OCI-LY7 (cell line): ENCODE measurements around the gene ASB12. TPM values are rescaled to one million over a fixed set of nuclear protein-coding genes. Genes with fewer than 3 reads are reported as not detected.

Source experiments
- BruUV-seq: library from RNA; stranded (reverse); fragments of 400-500 nt; replicated peaks from 2 replicates; lab custom pipeline; 2021; lab: Mats Ljungman, UMichigan
- CTCF ChIA-PET: fragments of 300-600 bp; sonication (Branson Sonifier 250); formaldehyde crosslinking; loops from one replicate; lab custom pipeline; 2022; ENCODE audit warnings: antibody characterized with exemption; ENCODE audit not compliant: unreplicated experiment; lab: Charles Lee
- POLR2A ChIA-PET: fragments of 300-600 bp; sonication (Branson Sonifier 250); formaldehyde crosslinking; loops from one replicate; lab custom pipeline; 2022; ENCODE audit warnings: antibody characterized with exemption; lab: Charles Lee
- DNase-seq: peaks from one replicate; pipeline ENCODE4 v3.0.0-alpha.2; 2015; ENCODE audit warnings: low spot score
- H2AFZ ChIP-seq: fragments of 200-600 bp; sonication (generic), shearing (Covaris generic); 2 replicates; pipeline ENCODE4 v1.6.1; 2014; ENCODE audit warnings: mild to moderate bottlenecking, antibody characterized with exemption, low read length, moderate library complexity
- H3K27ac ChIP-seq: fragments of 200-600 bp; sonication (generic); 2 replicates; pipeline ENCODE4 v1.5.1; 2014; ENCODE audit warnings: mixed run types, low read depth, mild to moderate bottlenecking, moderate library complexity, low read length, inconsistent platforms; ENCODE audit not compliant: poor library complexity, severe bottlenecking
- H3K36me3 ChIP-seq: fragments of 200-600 bp; sonication (generic); 2 replicates; pipeline ENCODE4 v1.6.1; 2014; ENCODE audit warnings: mild to moderate bottlenecking, antibody characterized with exemption, low read length, moderate library complexity, mixed read lengths; ENCODE audit not compliant: insufficient read depth
- H3K4me1 ChIP-seq: fragments of 200-600 bp; sonication (generic); 2 replicates; pipeline ENCODE4 v1.5.1; 2014; ENCODE audit warnings: mild to moderate bottlenecking, low read length; ENCODE audit not compliant: insufficient read depth, poor library complexity, severe bottlenecking
- H3K4me2 ChIP-seq: fragments of 200-600 bp; sonication (generic); 2 replicates; pipeline ENCODE4 v1.6.1; 2014; ENCODE audit warnings: mild to moderate bottlenecking, low read length
- H3K4me3 ChIP-seq: fragments of 200-600 bp; sonication (generic); 2 replicates; pipeline ENCODE4 v1.5.1; 2014; ENCODE audit warnings: mild to moderate bottlenecking, low read depth, low read length; ENCODE audit not compliant: poor library complexity, severe bottlenecking
- H3K79me2 ChIP-seq: fragments of 200-600 bp; sonication (generic); 2 replicates; pipeline ENCODE4 v1.6.1; 2016; ENCODE audit warnings: low read depth, mild to moderate bottlenecking, low read length, moderate library complexity, mixed read lengths; ENCODE audit not compliant: insufficient read depth
- H3K9me2 ChIP-seq: fragments of 200-600 bp; sonication (generic); 2 replicates; pipeline ENCODE4 v1.6.1; 2016; ENCODE audit warnings: mild to moderate bottlenecking, low read length, mixed read lengths; ENCODE audit not compliant: insufficient read depth
- H3K9me3 ChIP-seq: fragments of 200-600 bp; sonication (generic); 2 replicates; pipeline ENCODE4 v1.6.1; 2014; ENCODE audit warnings: mild to moderate bottlenecking, mixed run types, low read length, mixed read lengths
- H4K20me1 ChIP-seq: fragments of 200-600 bp; sonication (generic); 2 replicates; pipeline ENCODE4 v1.6.1; 2014; ENCODE audit warnings: mild to moderate bottlenecking, antibody characterized with exemption, low read length, moderate library complexity, mixed read lengths; ENCODE audit not compliant: insufficient read depth
- CTCF ChIP-seq: fragments of 200-600 bp; sonication (generic); conservative IDR thresholded peaks from 2 replicates; pipeline ENCODE4 v1.5.1; 2014; ENCODE audit warnings: mild to moderate bottlenecking, antibody characterized with exemption, low read length, moderate library complexity, mixed read lengths
- EZH2phosphoT487 ChIP-seq: fragments of 200-600 bp; sonication (generic); IDR thresholded peaks from 2 replicates; pipeline ENCODE4 v1.6.1; 2018; ENCODE audit warnings: low read depth, borderline replicate concordance, mild to moderate bottlenecking, mixed run types, antibody characterized with exemption, low read length, moderate library complexity, mixed read lengths
- intact Hi-C: fragments of 100-400 bp; cut with micrococcal nuclease; formaldehyde crosslinking; loops from one replicate; pipeline ENCODE4 v1.10.0; 2022; ENCODE audit not compliant: unreplicated experiment
- total RNA-seq, 2 experiments: library from RNA; depleted of rRNA in 1 of 2; stranded (reverse); fragments of >200 nt in 1 of 2; shearing (Covaris generic) in 1 of 2; gene quantifications; 2 replicates each; pipeline ENCODE4 v1.2.3, GENCODE V29; 2014 to 2022

Gene ASB12
- total RNA-seq, 2 experiments from 2014 or later: 0.51 to 0.66 TPM

- ChIA-PET POLR2A (no interaction called here), CTCF (no interaction called here)
- intact Hi-C loops: no loop called here
Measured at GRCh38 chrX:64187762-64188150, 42.7 kb downstream of the ASB12 start.

GRCh38 chrX:64186974-64187761 lies 43.2 kb downstream of the ASB12 start:
- Histone ChIP-seq H3K79me2 (no peaks in the 10 kb centered on the region), H3K4me2 (no peak overlapping the region), H3K4me1 (no peaks in the 10 kb centered on the region), H3K36me3 (no peaks in the 10 kb centered on the region; the same call in 1 of the 2 replicates), H4K20me1 (no peaks in the 10 kb centered on the region), H2AFZ (no peak overlapping the region), H3K9me3 (no peaks in the 10 kb centered on the region), H3K4me3 (no peak overlapping the region), H3K27ac (no peak overlapping the region), H3K9me2 (no peaks in the 10 kb centered on the region)
- BruUV-seq: no TSS peak
- intact Hi-C loops: no loop called here
- POLR2A ChIA-PET: no interaction called here
- TF ChIP-seq CTCF (no peak), EZH2phosphoT487 (no peak)
- CTCF ChIA-PET: no interaction called here
- no peak for DNase-seq

More at GRCh38 chrX:64187762-64188150, 42.7 kb downstream of the ASB12 start:
- Histone ChIP-seq H2AFZ (no peak overlapping the region), H3K4me2 (no peak overlapping the region), H4K20me1 (no peaks in the 10 kb centered on the region), H3K4me3 (no peak overlapping the region), H3K4me1 (no peaks in the 10 kb centered on the region), H3K27ac (no peak overlapping the region), H3K9me2 (no peaks in the 10 kb centered on the region), H3K9me3 (no peaks in the 10 kb centered on the region), H3K36me3 (no peaks in the 10 kb centered on the region; the same call in 1 of the 2 replicates), H3K79me2 (no peaks in the 10 kb centered on the region)
- BruUV-seq: no TSS peak
- DNase-seq: no peak
- TF ChIP-seq CTCF (no peak), EZH2phosphoT487 (no peak)

- POLR2A ChIA-PET: no interaction called here
- Histone ChIP-seq H3K79me2 (no peaks in the 10 kb centered on the region), H4K20me1 (no peaks in the 10 kb centered on the region), H3K4me3 (no peak overlapping the region), H2AFZ (no peak overlapping the region), H3K9me2 (no peaks in the 10 kb centered on the region), H3K36me3 (no peaks in the 10 kb centered on the region), H3K9me3 (no peaks in the 10 kb centered on the region), H3K4me2 (no peak overlapping the region), H3K27ac (no peak overlapping the region), H3K4me1 (no peaks in the 10 kb centered on the region)
- no peak for DNase-seq
- intact Hi-C loops: no loop called here
- CTCF ChIA-PET: no interaction called here
- no TSS peak for BruUV-seq
- TF ChIP-seq CTCF (no peak), EZH2phosphoT487 (no peak)
Measured at GRCh38 chrX:64184396-64184795, 46.0 kb downstream of the ASB12 start.
